ENCODE measurements around the gene CYP2J2. TPM values are rescaled to one million over a fixed set of nuclear protein-coding genes. Genes with fewer than 3 reads are reported as not detected.
"Not testable (repeated sequence)": the region's sequence is repeated elsewhere in the genome, so short reads cannot be mapped to it uniquely, and the experiment has no call there.

CYP2J2 gene
- total RNA-seq, 2 donors from 2014 or later: 100 to 243 TPM

DNA sequence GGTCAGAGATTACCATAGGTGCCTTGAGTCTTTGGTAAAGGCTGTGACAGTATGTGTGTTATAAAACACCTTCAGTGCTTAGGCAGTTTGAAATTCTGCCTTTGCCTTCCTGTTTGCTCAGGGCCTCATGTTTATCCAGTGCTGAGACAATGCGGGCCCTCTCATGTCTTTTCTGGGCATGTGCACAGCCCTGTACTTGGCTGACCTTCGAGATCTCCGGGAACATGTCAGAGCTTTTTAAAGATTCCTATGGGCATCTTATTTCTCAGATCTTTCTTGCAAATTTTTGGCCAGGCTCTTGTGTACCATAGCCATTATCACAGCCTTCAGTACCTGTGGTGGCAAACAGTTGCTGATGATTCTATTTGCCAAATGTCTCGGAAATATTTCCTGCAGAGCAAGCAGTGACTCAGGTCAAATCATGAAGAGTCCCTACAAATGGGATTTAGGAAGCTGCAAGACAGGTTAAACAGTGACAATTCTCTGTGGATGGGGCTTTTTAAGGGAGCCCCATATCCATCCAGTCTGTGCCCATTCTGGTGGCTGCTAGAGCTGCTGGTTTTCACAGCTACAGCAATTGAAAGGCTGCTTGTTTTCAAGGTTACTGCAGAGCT, 69.7 kb downstream of the CYP2J2 start:
- Histone ChIP-seq H3K27me3 (no peaks in the 10 kb centered on the region), H3K4me3 (no peak overlapping the region), H3K36me3 (no peaks in the 10 kb centered on the region), H3K4me1 (peaks cover 0 to 7% of the 10 kb centered on the region in 2 donors), H3K9me3 (no peaks in the 10 kb centered on the region), H3K27ac (peak overlapping the region in 1 of 2 donors; percentile 65)
- DNase-seq (ENCODE audit: low spot score): no peak
- TF ChIP-seq, protein P1, sequence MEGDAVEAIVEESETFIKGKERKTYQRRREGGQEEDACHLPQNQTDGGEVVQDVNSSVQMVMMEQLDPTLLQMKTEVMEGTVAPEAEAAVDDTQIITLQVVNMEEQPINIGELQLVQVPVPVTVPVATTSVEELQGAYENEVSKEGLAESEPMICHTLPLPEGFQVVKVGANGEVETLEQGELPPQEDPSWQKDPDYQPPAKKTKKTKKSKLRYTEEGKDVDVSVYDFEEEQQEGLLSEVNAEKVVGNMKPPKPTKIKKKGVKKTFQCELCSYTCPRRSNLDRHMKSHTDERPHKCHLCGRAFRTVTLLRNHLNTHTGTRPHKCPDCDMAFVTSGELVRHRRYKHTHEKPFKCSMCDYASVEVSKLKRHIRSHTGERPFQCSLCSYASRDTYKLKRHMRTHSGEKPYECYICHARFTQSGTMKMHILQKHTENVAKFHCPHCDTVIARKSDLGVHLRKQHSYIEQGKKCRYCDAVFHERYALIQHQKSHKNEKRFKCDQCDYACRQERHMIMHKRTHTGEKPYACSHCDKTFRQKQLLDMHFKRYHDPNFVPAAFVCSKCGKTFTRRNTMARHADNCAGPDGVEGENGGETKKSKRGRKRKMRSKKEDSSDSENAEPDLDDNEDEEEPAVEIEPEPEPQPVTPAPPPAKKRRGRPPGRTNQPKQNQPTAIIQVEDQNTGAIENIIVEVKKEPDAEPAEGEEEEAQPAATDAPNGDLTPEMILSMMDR (IDR thresholded peaks at IDR 0.05): no peak

GRCh38 chr1:59855297-59855696, 71.3 kb downstream of the CYP2J2 start:
- not testable (repeated sequence) for H3K27me3 ChIP-seq; H3K4me1 ChIP-seq; H3K27ac ChIP-seq; H3K4me3 ChIP-seq; DNase-seq (ENCODE audit: low spot score); H3K36me3 ChIP-seq; H3K9me3 ChIP-seq

DNA sequence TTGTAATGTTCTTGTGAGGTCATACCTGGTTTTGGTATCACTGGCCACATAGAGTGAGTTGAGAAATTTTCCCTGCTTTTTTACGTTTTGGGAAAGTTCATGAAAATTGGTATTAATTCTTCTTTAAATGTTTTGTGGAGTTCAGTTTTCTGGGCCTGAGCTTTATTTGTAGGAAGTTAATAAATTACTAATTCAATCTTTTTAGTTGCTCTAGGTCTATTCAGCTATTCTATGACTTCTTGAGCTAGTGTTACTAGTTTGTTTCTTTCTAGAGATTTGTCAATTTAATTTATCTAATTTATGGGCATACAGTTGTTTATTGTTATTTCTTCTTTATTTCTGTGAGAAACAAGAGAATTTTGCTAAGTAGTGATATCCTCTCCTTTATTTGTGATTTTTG, 74.5 kb downstream of the CYP2J2 start:
- TF ChIP-seq, protein P1 (IDR thresholded peaks at IDR 0.05): no peak
- no peaks in the 10 kb centered on the region for H3K27me3 ChIP-seq
- peaks cover 0 to 3% of the 10 kb centered on the region in 2 donors for H3K9me3 ChIP-seq

DNA sequence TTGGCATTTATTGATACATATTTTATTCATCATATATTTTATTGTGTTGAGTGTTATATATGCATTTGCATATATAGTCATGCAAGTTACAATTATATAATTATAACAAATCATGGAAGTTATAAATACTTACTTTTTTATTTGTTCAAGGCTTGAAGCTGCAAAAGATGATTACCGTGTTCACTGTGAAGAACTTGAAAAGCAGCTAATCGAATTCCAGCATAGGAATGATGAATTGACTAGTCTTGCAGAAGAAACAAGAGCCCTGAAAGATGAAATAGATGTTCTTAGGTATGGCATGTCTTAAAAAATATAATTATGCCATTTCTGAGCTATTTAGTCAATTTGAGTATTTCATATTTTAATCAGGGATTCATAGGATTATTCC, 79.7 kb downstream of the CYP2J2 start:
- peaks cover 0 to 3% of the 10 kb centered on the region in 2 donors for H3K9me3 ChIP-seq
- TF ChIP-seq, protein P1 (IDR thresholded peaks at IDR 0.05): no peak
- no peaks in the 10 kb centered on the region for H3K4me1 ChIP-seq
- no peaks in the 10 kb centered on the region for H3K27me3 ChIP-seq
- H3K36me3 ChIP-seq: no peaks in the 10 kb centered on the region
- no peak overlapping the region for H3K4me3 ChIP-seq
- H3K27ac ChIP-seq: no peak overlapping the region
- no peak for DNase-seq (ENCODE audit: low spot score)

More for the DNA sequence above, 74.5 kb downstream of the CYP2J2 start:
- Histone ChIP-seq H3K4me1 (peaks cover 0 to 5% of the 10 kb centered on the region in 2 donors), H3K4me3 (no peak overlapping the region), H3K27ac (no peak overlapping the region), H3K36me3 (no peaks in the 10 kb centered on the region)
- DNase-seq (ENCODE audit: low spot score): no peak

- Histone ChIP-seq H3K27me3 (no peaks in the 10 kb centered on the region), H3K9me3 (peaks cover 0 to 3% of the 10 kb centered on the region in 2 donors), H3K4me1 (no peaks in the 10 kb centered on the region), H3K36me3 (no peaks in the 10 kb centered on the region), H3K4me3 (no peak overlapping the region), H3K27ac (no peak overlapping the region)
- no peak for DNase-seq (ENCODE audit: low spot score)
- TF ChIP-seq, protein P1 (IDR thresholded peaks at IDR 0.05): no peak
These were observed 80.2 kb downstream of the CYP2J2 start for GRCh38 chr1:59846209-59846894.

DNA sequence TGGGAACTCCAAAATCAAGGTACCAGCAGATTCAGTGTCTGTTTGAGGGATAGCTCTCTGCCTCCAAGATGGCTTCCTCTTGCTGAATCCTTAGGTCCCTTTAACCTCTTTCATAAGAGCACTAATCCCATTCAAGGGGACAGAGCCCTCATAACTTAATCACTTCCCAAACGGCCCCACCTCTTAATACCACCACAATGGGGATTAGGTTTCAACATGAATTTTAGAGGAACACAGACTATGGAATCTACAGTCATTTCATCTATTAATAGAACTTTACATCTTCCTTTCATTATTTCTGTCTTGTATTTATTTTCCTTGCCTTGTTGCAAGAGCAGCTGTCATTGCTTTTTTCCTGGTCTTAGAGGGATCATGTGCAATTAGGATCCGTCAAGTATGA, 81.5 kb downstream of the CYP2J2 start:
- Histone ChIP-seq H3K9me3 (no peaks in the 10 kb centered on the region), H3K4me3 (no peak overlapping the region), H3K27ac (no peak overlapping the region), H3K4me1 (no peaks in the 10 kb centered on the region), H3K36me3 (no peaks in the 10 kb centered on the region), H3K27me3 (no peaks in the 10 kb centered on the region)
- no peak for DNase-seq (ENCODE audit: low spot score)
- TF ChIP-seq, protein P1 (IDR thresholded peaks at IDR 0.05): no peak

Other genes with a start within 250 kb of the CYP2J2 start
- gene HOOK1, start 111.8 kb downstream of the CYP2J2 start, total RNA-seq: 1 to 10 TPM; 3.9 to 6.1 TPM
- gene C1orf87, start 147.0 kb upstream of the CYP2J2 start, total RNA-seq: not detected

Data from right atrium auricular region (tissue), 2 donors.